GM18507 (cell line): ENCODE data around the gene HAUS5.
A peak's percentile ranks its signal among the peaks of the same experiment; 100 is the strongest.
"Not testable (repeated sequence)": the region's sequence is repeated elsewhere in the genome, so short reads cannot be mapped to it uniquely, and the experiment has no call there.

Source experiments
- DNase-seq: peaks from one replicate; pipeline ENCODE4 v3.0.0; 2011; ENCODE audit warnings: low read depth; ENCODE audit not compliant: insufficient read length; ENCODE audit errors: extremely low spot score
- FAIRE-seq: peaks from 2 replicates; lab custom pipeline; 2011; peaks lifted over from hg19 to GRCh38; lab: Jason Lieb, UNC

Gene HAUS5

DNA sequence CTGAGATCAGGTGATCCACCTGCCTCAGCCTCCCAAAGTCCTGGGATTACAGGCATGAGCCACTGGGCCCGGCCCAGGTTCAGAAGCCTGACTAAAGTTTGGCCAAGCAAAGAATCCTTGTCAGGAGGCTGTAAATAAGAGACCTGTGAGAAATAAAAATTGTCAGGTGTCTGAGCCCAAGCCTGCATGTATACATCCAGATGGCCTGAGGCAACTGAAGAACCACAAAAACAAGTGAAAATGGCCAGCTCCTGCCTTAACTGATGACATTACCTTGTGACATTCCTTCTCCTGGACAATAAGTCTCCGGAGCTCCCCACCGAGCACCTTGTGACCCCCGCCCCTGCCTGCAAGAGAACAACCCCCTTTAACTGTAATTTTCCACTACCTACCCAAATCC, 8.1 kb upstream of the HAUS5 start:
- DNase-seq, FAIRE-seq: not testable (repeated sequence)

DNA sequence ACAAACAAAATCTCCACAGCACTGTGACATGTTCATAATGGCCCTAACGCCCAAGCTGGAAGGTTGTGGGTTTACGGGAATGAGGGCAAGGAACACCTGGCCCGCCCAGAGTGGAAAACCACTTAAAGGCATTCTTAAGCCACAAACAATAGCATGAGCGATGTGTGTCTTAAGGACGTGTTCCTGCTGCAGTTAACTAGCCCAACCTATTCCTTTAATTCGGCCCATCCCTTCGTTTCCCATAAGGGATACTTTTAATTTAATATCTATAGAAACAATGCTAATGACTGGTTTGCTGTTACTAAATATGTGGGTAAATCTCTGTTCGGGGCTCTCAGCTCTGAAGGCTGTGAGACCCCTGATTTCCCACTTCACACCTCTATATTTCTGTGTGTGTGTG, 5.4 kb upstream of the HAUS5 start:
- FAIRE-seq = not testable (repeated sequence)

DNA sequence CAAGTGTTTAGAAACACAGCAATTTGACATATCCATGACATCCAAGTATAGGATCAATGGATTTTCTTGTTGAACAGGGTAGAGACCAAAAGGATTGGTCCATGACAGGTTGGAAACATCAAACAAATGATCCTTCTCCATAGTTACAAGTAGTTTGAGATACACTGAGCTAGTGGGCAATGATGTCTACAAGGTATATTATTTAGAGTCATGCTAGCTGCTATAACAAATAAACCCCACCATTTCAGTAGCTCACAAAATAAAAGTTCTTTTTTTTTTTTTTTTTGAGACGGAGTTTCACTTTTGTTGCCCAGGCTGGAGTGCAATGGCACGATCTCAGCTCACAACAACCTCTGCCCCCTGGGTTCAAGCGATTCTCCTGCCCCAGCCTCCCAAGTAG, 4.9 kb upstream of the HAUS5 start:
- no peak for FAIRE-seq
- no peak for DNase-seq

More for the DNA sequence above, 5.4 kb upstream of the HAUS5 start:
- DNase-seq = not testable (repeated sequence)

DNA sequence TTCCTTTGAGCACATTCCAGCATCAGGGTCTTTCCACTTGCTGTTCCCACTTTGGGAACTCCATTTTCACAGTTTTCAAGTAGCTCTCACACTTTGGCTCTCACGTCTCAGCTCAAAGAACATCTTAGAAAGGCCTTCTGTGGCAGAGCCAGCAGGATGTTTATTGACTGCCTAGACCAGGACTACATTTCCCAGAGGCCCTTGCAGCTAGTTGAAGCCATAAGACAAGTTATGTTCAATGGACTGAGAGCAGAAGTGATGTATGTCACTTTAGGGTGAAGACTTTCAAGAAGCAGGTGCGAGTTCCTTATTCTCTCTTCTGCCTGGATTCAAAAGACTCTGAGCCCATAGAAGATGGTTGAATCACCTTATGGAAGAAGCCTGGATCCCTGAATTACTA, 4.3 kb upstream of the HAUS5 start:
- FAIRE-seq = peak; percentile 60
- no peak for DNase-seq

DNA sequence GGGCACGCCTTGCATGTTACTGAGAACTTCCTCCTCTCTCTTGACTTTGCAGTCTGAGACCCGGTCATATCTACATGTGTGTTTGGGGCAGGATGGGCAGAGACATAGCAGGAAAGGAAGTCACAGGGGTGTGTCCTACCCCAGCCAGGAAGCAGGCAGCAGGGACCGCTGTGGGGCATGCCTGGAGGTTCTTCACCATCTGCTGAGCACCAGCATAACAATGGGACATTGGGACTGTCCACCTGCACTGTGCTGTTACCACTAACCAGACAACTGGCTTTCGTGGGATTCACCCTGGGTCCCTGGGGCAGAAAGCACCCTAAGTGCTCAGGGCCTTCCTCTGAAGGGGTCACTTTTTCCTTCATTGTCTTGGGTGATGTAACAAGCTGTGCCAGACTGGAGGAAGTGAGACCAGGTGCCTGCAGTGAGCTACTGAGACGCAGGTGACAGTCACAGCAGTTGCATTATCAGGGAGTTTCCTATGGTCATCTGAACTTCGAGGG, 2.6 kb upstream of the HAUS5 start:
- peak; percentile 86 for FAIRE-seq

DNA sequence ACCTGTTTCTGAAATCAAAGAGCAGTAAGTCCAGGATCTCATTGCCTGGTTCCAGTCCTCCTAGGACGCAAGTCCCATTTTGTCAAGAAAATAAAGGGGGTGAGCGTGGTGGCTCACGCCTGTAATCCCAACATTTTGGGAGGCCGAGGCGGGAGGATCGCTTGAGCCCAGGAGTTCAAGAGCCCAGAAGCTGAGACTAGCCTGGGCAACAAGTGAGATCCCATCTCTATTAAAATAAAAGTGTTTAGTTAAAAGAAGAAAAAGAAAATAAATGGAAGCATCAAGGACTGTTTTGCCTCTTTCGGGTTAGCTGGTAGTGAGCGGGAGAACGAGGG, 344 bp upstream of the HAUS5 start:
- DNase-seq = no peak
- no peak for FAIRE-seq

More for the DNA sequence above, 2.6 kb upstream of the HAUS5 start:
- no peak for DNase-seq

DNA sequence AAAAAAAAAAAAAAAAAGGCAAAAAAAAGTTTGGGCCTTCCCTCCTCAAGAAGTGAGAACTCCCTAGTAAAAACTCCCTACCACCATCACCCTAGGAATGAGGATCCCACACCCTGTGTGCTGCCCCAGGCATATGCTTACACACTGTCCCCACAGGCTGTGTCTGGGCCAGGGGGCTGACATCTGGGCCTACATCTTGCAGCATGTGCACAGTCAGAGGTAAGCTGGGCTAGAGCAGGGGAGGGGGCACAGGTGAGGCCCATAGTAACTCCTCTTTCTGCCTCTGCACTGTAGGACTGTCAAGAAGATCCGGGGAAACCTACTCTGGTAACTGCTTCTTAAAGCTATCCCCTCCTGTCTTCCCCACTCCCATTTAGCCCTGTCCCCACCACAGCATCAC, 1.0 kb downstream of the HAUS5 start:
- DNase-seq = no peak
- no peak for FAIRE-seq

DNA sequence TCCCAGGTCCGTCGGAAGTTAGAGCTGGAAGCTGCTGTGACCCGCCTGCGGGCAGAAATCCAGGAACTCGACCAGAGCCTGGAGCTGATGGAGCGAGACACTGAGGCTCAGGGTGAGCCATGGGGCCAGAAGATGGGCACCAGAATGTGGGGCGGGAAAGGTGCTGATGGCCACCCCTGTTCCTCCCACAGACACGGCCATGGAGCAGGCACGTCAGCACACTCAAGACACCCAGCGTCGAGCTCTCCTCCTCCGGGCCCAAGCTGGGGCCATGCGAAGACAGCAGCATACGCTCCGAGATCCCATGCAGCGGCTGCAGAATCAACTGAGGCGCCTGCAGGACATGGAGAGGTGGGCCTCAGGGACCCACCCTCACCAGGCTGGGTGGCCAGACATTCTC, 2.5 kb downstream of the HAUS5 start:
- DNase-seq (no peak), FAIRE-seq (no peak)

DNA sequence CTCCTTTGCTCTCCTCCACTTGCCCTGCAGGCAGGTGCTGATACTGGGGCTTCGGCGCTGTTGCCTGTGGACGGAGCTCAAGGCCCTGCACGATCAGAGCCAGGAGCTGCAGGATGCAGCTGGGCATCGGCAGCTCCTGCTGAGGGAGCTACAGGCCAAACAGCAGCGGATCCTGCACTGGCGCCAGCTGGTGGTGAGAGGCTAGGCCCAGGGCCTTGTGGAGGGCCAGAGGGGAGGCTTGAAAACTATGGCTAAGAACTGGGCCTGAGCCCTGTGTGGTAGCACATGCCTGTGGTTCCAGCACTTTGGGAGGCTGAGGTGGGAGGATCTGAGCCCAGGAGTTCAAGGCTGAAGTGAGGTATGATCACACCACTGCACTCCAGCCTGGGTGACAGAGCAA, 6.3 kb downstream of the HAUS5 start:
- FAIRE-seq (no peak), DNase-seq (no peak)

DNA sequence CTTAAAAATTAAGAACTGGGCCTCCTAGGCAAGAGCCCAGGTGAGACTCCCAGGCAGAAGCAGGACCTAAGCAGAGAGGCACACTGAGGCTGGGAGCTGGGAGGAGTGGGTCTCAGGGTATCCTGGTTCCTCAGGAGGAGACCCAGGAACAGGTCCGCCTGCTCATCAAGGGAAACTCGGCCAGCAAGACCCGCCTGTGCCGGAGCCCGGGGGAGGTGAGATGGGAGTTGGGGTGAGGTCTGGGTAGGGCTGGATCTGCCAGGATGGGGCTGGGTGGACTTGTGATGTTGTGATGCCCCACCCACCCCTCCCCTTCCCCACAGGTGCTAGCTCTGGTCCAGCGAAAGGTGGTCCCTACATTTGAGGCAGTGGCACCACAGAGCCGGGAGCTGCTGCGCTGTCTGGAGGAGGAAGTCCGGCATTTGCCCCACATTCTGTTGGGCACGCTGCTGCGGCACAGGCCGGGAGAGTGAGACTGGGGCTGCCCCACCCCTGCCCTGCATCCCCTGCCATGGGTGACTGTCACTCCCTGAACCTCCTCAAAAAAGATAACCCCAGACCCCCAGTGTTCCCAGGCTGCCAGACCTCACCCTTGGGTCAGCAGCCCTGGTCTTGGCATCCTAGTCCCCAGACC, 6.9 kb downstream of the HAUS5 start:
- FAIRE-seq = no peak
- no peak for DNase-seq

DNA sequence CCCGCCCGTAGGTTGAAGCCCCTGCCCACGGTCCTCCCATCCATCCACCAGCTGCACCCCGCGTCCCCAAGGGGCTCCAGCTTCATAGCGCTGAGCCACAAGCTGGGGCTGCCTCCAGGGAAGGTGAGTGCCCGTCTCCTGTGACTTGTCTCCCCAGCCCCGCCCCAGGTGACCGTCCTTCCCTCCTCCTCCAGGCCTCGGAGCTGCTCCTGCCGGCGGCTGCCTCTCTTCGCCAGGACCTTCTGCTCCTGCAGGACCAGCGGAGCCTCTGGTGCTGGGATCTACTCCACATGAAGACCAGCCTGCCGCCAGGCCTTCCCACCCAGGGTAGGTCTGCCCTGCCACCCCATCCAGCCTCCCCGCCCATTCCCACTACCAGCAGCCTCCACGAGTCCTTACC, 7.5 kb downstream of the HAUS5 start:
- FAIRE-seq = no peak
- no peak for DNase-seq

DNA sequence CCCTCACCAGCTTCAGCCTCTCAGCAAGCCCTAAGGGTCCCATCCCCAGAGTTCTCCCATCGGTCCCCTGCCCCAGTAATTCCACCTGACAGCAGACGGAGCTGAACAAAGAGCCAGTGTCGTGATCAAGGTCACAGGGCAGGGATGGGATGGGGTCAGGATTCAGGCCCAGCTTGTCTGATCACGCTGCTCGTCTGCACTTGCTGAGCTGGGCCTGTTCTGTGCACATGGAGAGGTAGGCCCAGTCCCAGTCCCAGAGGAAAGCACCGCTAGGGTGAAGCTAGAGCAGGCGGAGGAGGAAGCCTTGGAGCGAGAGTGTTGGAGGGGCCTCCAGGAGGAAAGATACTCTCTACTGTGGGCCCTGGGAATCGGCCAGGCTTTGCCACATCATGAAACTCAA, 9.2 kb downstream of the HAUS5 start:
- no peak for FAIRE-seq
- DNase-seq = no peak

DNA sequence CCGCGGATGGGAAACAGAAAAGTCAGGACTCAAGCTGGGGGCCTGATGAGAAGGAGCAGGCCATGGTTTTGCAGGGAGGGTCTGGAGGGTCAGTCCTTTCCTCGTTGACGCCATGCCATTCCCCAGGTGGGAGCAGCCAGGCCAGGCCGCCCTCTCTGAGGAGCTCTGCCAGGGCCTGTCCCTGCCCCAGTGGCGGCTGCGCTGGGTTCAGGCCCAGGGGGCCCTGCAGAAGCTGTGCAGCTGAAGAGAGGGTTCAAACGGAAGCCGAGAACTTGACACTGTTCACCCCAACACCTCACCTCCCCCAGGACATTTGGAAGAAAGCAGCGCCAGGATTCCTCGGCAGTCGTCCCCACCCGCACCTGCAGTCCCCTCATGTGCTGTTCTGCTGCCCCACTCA, 10.2 kb downstream of the HAUS5 start:
- FAIRE-seq = no peak
- DNase-seq = no peak

DNA sequence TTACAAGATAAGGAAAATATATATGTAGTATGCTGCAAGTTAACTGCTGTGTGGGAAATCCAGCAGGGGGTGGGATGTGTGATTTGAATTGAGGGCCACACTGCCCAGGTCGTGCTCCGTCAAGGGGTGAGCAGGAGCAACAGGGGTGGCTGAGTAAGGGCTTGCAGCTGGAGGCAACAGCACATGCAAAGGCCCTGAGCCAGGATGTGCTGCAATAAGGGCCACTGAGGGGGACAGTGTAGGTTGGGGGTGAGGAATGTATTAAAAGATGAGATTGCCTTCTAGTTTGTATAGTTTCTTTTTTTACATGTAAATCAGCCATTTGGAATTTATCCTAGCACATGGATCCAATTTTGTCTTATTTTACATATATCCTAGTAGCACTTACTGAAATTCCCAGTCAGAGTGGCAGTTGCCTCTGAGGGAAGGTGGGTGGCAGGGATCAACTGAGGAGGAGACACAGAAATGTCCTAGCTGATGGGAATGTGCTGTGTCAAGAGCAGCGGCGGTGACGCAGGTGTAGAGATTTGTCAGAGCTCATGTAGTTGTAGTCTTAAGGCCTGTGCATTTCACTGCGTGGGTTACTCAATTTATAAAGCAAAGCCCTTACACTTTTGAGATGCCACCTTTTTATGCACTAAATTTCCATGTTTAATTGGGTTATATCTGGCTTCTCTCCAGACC, 10.9 kb downstream of the HAUS5 start:
- FAIRE-seq (no peak), DNase-seq (no peak)

DNA sequence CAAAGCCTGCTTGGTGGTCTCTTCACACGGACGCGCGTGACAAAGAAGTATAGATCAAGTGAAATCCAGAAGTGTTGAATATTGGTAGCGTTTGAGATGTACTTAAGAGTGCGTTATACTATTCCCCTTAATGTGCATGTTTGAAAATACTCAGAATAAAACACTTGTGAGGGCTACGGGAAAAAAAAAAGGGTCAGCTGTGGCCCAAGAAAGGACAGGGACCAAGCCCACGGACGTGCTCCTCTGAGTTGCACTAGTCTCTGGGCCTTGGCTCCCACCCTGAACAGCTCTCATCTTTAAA, 15.7 kb downstream of the HAUS5 start:
- FAIRE-seq (no peak), DNase-seq (no peak)

DNA sequence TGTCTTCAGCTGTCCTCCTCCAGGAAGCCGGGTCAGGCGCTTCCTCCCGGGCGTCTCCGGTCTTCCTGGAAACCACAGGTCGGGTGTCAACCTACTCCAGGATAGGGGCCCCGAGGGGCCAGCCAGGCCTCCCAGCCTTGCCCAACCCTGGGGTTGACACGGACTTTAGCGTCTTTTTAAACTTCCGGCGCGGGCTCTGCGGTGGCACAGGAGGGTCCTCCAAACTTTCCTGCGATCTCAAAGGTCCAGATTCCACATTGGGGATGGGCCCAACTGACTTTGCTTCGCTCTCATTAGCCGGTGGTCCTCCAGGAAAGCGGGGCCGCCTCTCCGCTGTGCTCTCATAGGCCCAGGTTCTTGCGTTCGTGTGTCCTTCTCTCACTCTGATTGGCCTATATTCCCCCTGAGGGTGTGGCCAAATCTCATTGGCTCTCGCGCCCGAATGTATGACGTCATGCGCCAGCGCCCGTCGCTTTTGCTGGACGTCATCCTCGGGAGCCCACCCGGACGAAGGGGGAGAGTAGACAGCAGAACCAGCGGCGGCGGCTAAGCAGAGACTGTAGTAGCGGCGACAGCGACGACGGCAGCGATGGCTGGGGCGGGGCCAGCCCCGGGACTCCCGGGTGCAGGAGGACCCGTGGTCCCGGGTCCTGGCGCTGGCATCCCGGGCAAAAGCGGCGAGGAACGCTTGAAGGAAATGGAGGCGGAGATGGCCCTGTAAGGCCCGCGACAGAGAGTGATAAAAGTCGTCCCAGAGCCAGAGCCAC, 16.2 kb downstream of the HAUS5 start, which contains the start of gene RBM42:
Gene RBM42, plus strand, starts transcription at position 472 of the 767 bp plus-strand sequence. Its CDS starts 118 bp downstream, at position 590.
- peak; percentile 94 for DNase-seq
- peak; percentile 100 for FAIRE-seq

DNA sequence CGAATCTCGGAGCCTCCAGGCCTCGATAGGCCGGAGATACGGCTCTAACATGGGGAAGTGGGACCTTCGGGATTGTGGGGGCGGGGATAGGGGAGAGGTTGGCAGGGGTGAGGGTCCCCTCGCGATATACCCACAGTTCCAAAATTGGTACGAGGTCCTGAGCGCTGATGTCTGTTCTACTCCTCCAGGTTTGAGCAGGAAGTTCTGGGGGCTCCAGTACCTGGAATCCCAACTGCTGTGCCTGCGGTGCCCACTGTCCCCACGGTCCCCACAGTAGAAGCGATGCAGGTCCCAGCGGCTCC, 16.7 kb downstream of the HAUS5 start:
- FAIRE-seq (no peak), DNase-seq (no peak)

DNA sequence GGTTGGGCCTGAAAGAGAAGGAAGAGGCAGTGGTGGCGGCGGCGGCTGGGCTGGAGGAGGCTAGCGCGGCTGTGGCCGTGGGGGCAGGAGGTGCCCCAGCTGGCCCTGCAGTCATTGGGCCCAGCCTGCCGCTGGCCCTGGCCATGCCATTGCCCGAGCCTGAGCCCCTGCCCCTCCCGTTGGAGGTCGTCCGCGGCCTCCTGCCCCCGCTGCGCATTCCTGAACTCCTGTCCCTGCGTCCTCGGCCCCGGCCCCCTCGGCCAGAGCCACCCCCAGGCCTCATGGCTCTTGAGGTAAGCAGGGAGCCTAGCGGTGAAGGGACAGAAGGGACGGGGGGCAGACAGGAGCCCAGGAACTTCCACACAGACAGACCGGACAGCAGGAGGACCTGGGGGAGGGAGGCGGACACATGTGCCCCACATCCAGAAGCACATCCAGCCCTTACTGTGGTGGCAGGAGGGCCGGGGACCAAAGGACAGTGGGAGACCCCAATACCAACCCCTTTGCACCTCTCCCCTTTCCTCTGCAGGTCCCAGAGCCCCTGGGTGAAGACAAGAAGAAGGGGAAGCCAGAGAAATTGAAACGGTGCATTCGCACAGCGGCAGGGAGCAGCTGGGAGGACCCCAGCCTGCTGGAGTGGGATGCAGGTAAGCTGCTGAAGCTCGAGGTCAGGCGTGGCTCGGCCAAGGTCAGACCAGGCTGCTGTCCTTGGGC, 21.3 kb downstream of the HAUS5 start:
- FAIRE-seq = no peak

DNA sequence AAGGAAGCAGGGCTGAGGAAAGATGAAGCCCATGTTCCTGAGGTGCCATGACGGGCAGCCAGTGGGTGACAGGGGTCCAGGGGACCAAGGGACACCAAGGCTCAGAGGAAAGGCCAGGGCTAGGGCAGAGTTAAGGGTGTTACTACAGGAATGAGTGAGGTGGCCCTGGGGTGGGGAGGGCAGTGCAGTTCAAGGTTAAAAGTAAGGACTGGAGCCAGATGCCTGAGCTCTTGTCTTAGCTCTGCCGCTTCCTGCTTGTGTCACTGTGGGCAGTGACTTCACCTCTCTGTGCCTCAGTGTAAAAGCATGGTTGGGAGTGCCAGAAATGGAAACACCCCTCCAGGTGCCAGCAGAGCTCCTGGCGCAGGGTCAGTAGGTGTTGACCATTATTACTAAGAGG, 24.1 kb downstream of the HAUS5 start:
- FAIRE-seq (no peak), DNase-seq (no peak)

More for the DNA sequence above, 21.3 kb downstream of the HAUS5 start:
- DNase-seq = no peak

DNA sequence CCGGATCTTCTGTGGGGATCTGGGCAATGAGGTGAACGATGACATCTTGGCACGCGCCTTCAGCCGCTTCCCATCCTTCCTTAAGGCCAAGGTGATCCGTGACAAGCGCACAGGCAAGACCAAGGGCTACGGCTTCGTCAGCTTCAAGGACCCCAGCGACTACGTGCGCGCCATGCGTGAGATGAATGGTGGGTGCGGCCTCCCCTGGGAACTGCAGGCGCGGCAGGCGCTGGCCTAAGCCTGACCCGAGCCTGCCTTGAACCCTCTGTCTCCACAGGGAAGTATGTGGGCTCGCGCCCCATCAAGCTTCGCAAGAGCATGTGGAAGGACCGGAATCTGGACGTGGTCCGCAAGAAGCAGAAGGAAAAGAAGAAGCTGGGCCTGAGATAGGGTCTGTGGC, 24.6 kb downstream of the HAUS5 start:
- DNase-seq (no peak), FAIRE-seq (no peak)
